Osteocyte (in vitro differentiated cells): ENCODE measurements around the gene UNC13D. TPM values are rescaled to one million over a fixed set of nuclear protein-coding genes. Genes with fewer than 3 reads are reported as not detected.

Experiments used
- DNase-seq: peaks from one replicate; pipeline ENCODE4 v3.0.0; 2021; ENCODE audit warnings: mixed read lengths; ENCODE audit not compliant: unreplicated experiment; ENCODE audit errors: extremely low spot score
- H3K27ac Mint-ChIP-seq: one replicate; pipeline ENCODE4 v1.8.0; 2021; ENCODE audit warnings: mild to moderate bottlenecking, mixed read lengths; ENCODE audit not compliant: unreplicated experiment
- H3K27me3 Mint-ChIP-seq: one replicate; pipeline ENCODE4 v1.8.0; 2021; ENCODE audit warnings: mixed read lengths; ENCODE audit not compliant: unreplicated experiment
- H3K36me3 Mint-ChIP-seq: one replicate; pipeline ENCODE4 v1.8.0; 2021; ENCODE audit warnings: mixed read lengths; ENCODE audit not compliant: unreplicated experiment
- H3K4me1 Mint-ChIP-seq: one replicate; pipeline ENCODE4 v1.8.0; 2021; ENCODE audit warnings: mixed read lengths; ENCODE audit not compliant: unreplicated experiment
- H3K4me3 Mint-ChIP-seq: one replicate; pipeline ENCODE4 v1.8.0; 2021; ENCODE audit warnings: mild to moderate bottlenecking, moderate library complexity, mixed read lengths; ENCODE audit not compliant: unreplicated experiment
- H3K9me3 Mint-ChIP-seq: one replicate; pipeline ENCODE4 v1.8.0; 2021; ENCODE audit warnings: mixed read lengths; ENCODE audit not compliant: unreplicated experiment
- total RNA-seq: library from RNA; stranded (reverse); gene quantifications from 2 replicates; pipeline ENCODE4 v1.2.1, GENCODE V29; 2021
- TF ChIP-seq, protein P1 (sequence below): fragments of 200-600 bp; sonication (generic); IDR thresholded peaks from 2 replicates; pipeline ENCODE4 v1.5.0; 2021; ENCODE audit warnings: antibody characterized with exemption, mild to moderate bottlenecking, moderate library complexity

Gene UNC13D
- total RNA-seq, 1 donor from 2014 or later: 3.6 TPM

DNA sequence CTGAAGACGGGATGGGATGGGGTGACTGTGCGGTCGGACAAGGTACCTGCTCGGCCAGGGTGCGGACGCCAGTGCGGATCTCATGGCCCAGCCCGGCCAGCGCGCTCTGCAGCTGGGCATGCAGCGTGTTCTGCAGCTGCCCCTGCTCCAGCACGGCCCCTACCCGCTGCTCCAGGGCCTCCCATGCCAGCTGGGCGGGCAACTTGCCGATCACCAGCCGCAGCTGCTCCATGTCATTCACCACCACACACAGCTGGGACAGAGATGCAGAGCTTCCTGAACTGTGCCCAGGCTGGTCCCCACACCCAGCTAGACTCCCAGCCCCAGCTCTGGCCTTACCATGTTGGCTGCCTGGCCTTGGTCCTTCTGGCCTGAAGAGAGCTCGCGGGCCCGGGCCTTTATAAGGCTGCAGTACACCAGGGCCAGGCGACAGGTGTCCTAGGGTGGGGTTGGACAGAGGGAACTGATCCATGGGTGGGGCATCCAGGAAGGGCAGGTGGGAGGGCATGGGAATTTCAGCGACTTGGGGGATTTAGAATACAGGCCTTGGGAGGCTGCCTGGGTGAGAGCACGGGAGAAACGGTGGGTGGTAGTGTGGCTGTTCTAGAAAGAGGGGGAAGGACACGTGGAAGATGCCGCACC, 9.8 kb downstream of the UNC13D start:
- H3K4me3 Mint-ChIP-seq: no peak overlapping the region
- H3K4me1 Mint-ChIP-seq: no peaks in the 10 kb centered on the region
- H3K27ac Mint-ChIP-seq: no peak overlapping the region
- no peaks in the 10 kb centered on the region for H3K9me3 Mint-ChIP-seq
- no peaks in the 10 kb centered on the region for H3K27me3 Mint-ChIP-seq
- no peaks in the 10 kb centered on the region for H3K36me3 Mint-ChIP-seq
- TF ChIP-seq, protein P1, sequence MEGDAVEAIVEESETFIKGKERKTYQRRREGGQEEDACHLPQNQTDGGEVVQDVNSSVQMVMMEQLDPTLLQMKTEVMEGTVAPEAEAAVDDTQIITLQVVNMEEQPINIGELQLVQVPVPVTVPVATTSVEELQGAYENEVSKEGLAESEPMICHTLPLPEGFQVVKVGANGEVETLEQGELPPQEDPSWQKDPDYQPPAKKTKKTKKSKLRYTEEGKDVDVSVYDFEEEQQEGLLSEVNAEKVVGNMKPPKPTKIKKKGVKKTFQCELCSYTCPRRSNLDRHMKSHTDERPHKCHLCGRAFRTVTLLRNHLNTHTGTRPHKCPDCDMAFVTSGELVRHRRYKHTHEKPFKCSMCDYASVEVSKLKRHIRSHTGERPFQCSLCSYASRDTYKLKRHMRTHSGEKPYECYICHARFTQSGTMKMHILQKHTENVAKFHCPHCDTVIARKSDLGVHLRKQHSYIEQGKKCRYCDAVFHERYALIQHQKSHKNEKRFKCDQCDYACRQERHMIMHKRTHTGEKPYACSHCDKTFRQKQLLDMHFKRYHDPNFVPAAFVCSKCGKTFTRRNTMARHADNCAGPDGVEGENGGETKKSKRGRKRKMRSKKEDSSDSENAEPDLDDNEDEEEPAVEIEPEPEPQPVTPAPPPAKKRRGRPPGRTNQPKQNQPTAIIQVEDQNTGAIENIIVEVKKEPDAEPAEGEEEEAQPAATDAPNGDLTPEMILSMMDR: no peak
- no peak for DNase-seq

DNA sequence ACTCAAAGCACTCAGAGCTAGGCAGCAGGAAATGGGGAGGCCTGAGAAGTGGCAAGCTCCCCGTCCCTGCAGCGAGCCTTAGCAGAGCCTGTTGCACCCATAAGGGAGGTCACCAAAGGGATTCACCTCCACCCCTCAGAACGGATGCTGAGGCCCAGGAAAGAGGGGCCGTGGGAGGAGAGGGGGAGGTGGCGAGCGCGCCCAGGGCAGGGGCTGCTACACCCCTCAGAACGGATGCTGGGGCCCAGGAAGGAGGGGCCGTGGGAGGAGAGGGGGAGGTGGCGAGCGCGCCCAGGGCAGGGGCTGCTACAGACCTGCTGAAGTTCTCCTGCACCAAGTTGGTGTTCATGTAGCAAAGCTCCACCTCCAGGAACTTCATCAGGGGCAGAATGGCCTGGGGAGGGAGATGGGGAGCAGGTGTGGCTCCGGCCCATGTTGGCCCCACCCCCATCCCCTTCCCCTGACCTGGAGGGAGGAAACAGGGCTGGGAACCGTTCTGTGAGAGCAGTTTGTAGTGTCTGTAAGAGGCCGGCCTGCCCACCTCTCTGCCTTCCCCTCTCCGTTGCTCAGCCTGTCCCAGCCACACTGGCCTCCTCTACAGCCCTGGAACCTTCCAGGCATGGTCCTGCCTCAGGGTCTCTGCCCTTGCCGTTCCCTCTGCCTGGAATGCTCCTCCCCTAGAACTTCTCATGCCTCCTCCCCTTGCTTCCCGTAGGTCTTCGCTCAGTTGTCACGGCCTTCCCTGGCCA, 11.4 kb downstream of the UNC13D start:
- Mint-ChIP-seq H3K27ac (no peak overlapping the region), H3K9me3 (no peaks in the 10 kb centered on the region)

DNA sequence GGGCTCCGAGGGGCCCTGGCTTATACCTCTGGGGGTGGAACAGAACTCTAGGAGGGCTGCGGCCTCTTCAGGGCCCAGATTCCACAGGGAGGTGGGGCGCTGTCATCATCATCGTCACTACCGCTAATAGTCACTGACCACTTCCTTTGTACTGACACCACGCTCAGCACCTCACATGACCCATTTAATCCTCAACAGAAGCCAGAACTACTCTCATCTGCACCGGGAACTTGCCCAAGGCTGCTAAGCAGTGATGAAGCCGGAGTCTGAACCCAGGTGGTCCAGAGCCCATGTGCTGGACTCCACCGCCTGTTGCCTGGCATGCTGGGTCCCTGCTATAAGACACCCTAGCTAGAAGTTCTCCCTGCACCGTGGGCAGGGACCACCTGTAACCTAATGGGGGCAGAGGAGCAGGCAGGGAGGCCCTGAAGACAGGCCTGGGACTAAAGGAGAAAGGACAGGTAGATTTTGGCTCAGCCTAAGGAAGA, 12.0 kb downstream of the UNC13D start:
- TF ChIP-seq, protein P1: no peak
- DNase-seq: no peak
- Mint-ChIP-seq H3K4me1 (peaks cover 11% of the 10 kb centered on the region), H3K9me3 (no peaks in the 10 kb centered on the region), H3K27me3 (no peaks in the 10 kb centered on the region), H3K27ac (no peak overlapping the region), H3K4me3 (no peak overlapping the region), H3K36me3 (no peaks in the 10 kb centered on the region)

More for the DNA sequence above, 11.4 kb downstream of the UNC13D start:
- TF ChIP-seq, protein P1: no peak
- Mint-ChIP-seq H3K4me1 (peaks cover 5% of the 10 kb centered on the region), H3K4me3 (no peak overlapping the region), H3K27me3 (no peaks in the 10 kb centered on the region), H3K36me3 (no peaks in the 10 kb centered on the region)
- DNase-seq: no peak

DNA sequence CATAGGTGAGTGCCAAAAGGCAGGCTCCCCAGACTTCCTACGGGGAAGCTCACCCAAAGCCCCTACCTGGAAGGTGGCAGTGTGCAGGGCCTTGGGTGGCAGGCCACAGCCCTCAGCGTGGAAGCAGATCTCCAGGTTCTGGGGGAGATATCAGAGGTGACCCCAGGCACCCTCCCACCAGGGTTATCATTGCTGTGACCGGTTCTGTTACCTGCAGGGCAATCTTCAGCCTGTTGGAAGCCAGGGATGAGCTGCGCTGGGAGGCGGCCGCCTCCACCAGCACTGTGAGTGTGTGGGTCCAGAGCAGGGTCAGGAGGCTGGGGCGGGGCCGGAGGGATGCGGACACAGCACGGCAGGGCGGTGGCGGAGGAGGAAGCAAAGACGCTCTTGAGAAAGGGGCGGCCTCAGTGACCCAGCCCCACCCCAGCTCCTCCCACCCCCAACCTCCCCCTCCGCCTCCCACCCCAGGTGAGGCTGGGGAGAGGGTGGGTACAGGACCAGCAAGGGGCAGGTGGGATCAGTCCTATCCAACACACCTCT, 13.1 kb downstream of the UNC13D start:
- no peaks in the 10 kb centered on the region for H3K36me3 Mint-ChIP-seq
- no peak for DNase-seq
- no peaks in the 10 kb centered on the region for H3K9me3 Mint-ChIP-seq
- H3K27ac Mint-ChIP-seq: no peak overlapping the region
- H3K4me3 Mint-ChIP-seq: no peak overlapping the region
- H3K27me3 Mint-ChIP-seq: no peaks in the 10 kb centered on the region
- H3K4me1 Mint-ChIP-seq: peaks cover 17% of the 10 kb centered on the region
- TF ChIP-seq, protein P1: no peak
